Caki2 (cell line): Measurements from ENCODE around the gene KIF12. TPM values are rescaled to one million over a fixed set of nuclear protein-coding genes. Genes with fewer than 3 reads are reported as not detected.

Experiments used
- DNase-seq: peaks from one replicate; pipeline ENCODE4 v3.0.0-alpha.2; 2015; ENCODE audit warnings: low read depth
- in situ Hi-C: cut with HindIII; loops from 2 replicates; pipeline ENCODE4 v1.10.0; 2016; ENCODE audit warnings: low sequenced_read_pairs, low pct_unique_long_range_greater_than_20kb, mixed read lengths
- total RNA-seq: library from RNA; depleted of rRNA; stranded (reverse); fragments of >200 nt; shearing (Covaris generic); gene quantifications from 2 replicates; pipeline ENCODE4 v1.2.3, GENCODE V29; 2014; ENCODE audit warnings: low replicate concordance

KIF12 gene
- total RNA-seq, 1 experiment from 2014 or later: 19.3 TPM

GRCh38 chr9:114078021-114078780, 20.9 kb downstream of the KIF12 start, which contains the start of gene AMBP:
Gene AMBP (minus strand): TSS chr9:114078300. CDS start chr9:114078209, 91 bp downstream.
- in situ Hi-C loops: no loop called here
- no peak for DNase-seq

GRCh38 chr9:114077162-114077837, 21.8 kb downstream of the KIF12 start:
- no peak for DNase-seq
- in situ Hi-C loops: no loop called here

GRCh38 chr9:114076237-114077161, 22.6 kb downstream of the KIF12 start:
- no peak for DNase-seq
- in situ Hi-C loops: no loop called here

- in situ Hi-C loops: no loop called here
- no peak for DNase-seq
Observed at GRCh38 chr9:114075602-114076001, 23.5 kb downstream of the KIF12 start.

- in situ Hi-C loops: no loop called here
- no peak for DNase-seq
Observed at GRCh38 chr9:114072184-114073140, 26.6 kb downstream of the KIF12 start.

- in situ Hi-C loops: no loop called here
- no peak for DNase-seq
Observed at GRCh38 chr9:114071197-114071795, 27.8 kb downstream of the KIF12 start.

GRCh38 chr9:114070188-114071103, 28.6 kb downstream of the KIF12 start:
- DNase-seq: no peak
- in situ Hi-C loops: no loop called here

GRCh38 chr9:114069476-114070187, 29.5 kb downstream of the KIF12 start:
- in situ Hi-C loops: no loop called here

GRCh38 chr9:114065304-114065703, 33.8 kb downstream of the KIF12 start:
- DNase-seq: no peak
- in situ Hi-C loops: no loop called here

More at GRCh38 chr9:114069476-114070187, 29.5 kb downstream of the KIF12 start:
- DNase-seq: no peak

- in situ Hi-C loops: no loop called here
- no peak for DNase-seq
Observed at GRCh38 chr9:114061830-114062474, 37.1 kb downstream of the KIF12 start.

GRCh38 chr9:114061292-114061691, 37.8 kb downstream of the KIF12 start:
- in situ Hi-C loops: no loop called here
- no peak for DNase-seq

GRCh38 chr9:114060711-114061110, 38.4 kb downstream of the KIF12 start:
- in situ Hi-C loops: no loop called here
- DNase-seq: no peak

- in situ Hi-C loops: no loop called here
- DNase-seq: no peak
Observed at GRCh38 chr9:114060070-114060469, 39.0 kb downstream of the KIF12 start.

- DNase-seq: no peak
- in situ Hi-C loops: no loop called here
Observed at GRCh38 chr9:114059047-114059803, 39.9 kb downstream of the KIF12 start.

GRCh38 chr9:114058688-114059046, 40.4 kb downstream of the KIF12 start:
- in situ Hi-C loops: no loop called here
- DNase-seq: no peak
